GM12874 (cell line): ENCODE data around the gene ADIPOR1.

Source experiments
- TF ChIP-seq, protein P1 (sequence below): IDR thresholded peaks from 2 replicates; pipeline ENCODE4 v1.5.1; 2011; ENCODE audit warnings: low read depth, mild to moderate bottlenecking, control low read depth, low read length, moderate library complexity; ENCODE audit not compliant: insufficient read depth

Gene ADIPOR1

DNA sequence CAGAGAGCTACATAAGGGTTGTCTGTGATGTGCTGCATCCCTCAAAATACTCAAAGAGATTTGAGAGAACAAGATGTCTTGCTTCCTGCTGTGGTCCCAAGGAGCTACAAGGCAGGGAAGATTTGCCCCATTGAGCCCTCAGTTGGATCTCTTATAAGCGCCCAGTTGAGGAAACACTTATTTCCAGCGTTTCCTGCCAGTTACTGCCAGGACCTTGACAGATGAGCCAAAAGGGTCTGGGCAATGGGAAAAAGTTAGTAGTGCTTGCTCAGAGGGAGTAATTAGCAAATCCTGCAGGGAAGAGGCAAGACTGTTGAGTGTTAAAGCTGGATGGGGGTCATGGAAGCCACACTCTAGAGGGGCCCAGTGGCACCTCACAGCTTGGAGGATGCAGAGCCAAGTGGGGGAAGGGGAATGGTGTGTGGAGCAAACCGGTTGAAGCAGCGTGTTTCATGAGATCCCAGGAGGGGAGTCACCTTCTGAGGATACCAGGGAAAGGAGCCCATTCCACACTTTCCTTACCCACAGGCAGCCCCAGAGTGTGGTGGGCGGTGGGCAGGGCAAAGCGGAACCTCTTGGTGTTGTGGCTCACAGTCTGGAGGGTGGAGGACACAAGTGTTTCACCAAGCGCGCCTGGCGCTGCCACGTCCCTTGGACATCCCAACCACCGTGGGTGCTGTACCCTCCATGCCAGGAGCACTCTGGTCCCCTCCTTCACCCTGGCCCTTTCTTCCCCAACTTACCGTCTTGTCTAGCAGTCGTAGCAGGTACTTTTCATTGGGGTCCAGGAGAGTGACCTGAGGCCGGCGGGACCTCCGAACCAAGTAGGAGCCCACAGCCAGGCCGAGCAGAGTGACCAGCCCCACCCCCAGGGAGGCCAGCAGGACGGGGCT is 8.1 kb upstream of the ADIPOR1 start:
- TF ChIP-seq, protein P1, sequence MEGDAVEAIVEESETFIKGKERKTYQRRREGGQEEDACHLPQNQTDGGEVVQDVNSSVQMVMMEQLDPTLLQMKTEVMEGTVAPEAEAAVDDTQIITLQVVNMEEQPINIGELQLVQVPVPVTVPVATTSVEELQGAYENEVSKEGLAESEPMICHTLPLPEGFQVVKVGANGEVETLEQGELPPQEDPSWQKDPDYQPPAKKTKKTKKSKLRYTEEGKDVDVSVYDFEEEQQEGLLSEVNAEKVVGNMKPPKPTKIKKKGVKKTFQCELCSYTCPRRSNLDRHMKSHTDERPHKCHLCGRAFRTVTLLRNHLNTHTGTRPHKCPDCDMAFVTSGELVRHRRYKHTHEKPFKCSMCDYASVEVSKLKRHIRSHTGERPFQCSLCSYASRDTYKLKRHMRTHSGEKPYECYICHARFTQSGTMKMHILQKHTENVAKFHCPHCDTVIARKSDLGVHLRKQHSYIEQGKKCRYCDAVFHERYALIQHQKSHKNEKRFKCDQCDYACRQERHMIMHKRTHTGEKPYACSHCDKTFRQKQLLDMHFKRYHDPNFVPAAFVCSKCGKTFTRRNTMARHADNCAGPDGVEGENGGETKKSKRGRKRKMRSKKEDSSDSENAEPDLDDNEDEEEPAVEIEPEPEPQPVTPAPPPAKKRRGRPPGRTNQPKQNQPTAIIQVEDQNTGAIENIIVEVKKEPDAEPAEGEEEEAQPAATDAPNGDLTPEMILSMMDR = no peak

DNA sequence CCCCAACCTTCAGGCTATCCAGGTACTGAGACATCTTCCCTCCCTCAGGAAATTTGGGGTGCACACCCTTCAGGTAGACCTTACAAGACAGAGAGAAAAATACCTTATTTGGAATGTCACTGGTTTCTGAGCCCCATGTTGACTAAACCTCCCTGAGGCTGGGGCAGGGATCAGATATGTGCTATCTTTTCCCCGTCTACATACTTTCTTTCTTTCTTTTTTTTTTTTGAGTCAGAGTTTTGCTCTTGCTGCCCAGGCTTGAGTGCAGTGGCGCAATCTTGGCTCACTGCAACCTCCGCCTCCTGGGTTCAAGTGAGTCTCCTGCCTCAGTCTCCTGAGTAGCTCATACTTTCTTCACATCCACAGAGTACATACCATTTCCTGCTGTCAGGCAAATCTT is 7.3 kb upstream of the ADIPOR1 start:
- TF ChIP-seq, protein P1 = no peak

DNA sequence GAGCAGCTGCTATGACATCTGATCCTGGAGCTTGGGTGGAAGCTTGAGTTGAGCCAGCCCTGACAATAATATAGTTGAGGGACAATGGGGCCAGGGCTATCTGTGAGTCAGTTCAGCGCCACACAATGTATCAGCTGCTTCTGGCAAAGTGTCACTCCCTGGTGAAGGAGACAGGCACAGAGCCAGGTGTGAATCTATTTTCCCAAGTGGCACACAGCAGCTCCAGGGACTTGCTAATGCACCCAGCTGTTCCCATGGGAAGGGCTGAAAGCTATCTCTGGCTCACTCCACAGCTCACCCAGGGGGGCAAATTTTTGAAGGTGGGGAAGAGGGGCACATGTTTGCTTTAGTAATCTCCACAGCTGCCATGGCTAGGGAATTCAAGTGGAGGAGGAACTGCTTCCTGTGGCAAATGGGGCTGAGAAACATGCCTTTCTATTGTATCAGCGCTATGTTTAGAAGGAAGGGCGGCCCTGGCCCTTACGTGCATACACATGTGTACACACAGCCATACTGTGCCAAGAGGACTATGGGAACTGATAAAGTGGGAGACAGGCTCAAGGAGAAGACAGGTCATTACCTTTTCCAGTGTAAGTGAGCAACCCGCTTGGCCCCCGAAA is 6.8 kb upstream of the ADIPOR1 start:
- TF ChIP-seq, protein P1 = no peak

DNA sequence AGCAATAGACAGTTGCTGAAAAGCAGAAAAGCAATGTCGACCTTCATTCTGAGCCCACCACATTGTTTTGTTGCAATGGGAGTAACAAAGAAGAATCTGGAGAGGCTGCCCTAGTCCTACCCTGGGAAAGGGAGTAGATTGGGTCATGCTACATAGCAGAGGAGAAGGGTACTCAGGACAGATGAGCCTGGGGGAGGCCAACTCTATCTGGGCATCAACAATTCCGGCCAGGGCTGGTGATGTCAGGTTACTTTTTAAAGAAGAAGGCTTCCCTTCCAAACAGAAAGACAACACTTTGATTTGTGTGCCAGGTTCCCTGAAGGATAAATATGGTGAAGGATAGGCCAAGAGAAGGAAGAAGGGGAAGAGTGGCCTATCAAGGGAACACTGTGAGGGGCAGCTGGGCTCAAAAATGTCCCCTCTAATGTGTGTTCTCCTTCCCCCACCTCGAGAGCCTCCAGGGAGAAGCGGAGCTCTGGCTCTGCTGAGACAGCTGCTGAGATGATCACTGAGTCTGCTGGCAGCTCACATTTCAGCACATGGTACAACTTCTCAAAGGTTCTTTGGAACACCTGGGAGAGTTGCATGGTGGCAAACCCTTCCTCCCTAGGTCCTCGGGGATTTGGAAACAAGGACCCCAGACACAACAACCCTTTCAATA is 3.2 kb upstream of the ADIPOR1 start:
- TF ChIP-seq, protein P1 = no peak

DNA sequence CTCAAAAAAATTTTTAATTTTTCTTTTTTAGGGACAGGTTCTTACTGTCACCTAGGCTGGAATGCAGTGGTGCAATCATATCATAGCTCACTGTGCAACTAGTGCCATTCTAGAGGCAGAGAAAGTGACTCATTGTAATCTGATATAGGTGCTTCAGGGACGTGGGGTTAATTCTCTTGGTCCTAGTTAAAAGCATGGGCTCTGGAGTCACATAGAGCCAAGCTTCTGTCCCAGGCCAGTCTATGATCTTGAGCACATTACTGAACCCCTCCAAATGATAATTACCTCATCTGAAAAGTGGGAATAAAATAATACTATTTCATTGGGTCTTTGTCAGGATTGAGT is 1.1 kb upstream of the ADIPOR1 start:
- TF ChIP-seq, protein P1 = no peak

DNA sequence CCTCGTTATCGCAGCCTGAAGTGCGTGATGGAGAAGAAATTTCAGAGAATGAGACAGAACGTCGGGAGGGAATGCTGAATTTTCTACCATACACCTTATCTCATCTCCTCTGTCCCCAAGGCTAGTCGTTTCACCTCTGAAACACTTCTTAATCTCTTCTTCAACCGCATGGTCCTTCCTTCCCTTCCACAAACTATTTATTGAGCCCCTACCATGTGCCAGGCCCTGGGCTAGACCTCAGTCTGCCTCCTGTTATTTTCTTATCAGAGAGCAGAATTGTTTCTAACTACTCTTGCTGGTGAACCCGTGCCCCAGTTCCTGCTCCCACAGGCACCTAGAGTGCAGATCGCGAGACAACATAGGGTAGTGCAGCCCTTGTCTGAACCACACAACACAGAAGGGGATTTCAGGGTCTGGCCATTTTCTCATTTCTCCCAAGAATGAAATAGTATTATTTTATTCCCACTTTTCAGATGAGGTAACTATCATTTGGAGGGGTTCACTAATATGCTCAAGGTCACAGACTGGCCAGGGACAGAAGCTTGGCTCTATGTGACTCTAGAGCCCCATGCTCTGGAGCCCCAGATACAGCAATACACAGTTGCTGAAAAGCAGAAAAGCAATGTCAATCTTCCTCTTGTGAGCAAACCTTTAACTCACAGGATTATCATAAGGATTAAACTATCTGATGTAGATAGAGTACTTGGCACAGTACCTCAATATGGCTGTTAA is 598 bp upstream of the ADIPOR1 start:
- TF ChIP-seq, protein P1 = no peak

DNA sequence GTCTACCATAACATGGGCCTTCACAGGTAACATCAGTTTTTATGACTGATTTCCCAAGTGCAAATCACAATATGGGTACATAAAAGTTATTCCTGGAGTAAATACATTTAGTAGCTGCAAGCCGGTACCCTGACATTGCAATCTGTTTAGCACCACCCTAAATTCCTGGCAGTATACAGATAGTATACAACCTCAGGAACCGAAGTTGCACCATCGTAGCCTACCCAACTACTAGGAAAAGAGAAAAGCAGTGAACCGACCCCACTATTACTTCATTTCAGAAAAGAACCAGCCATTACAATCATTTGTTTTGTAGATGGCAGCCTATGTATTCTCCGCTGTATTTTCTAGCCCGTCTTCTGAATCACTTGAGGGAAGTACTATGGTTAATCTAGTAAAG is 1.1 kb downstream of the ADIPOR1 start:
- TF ChIP-seq, protein P1 = no peak
